Measurements from ENCODE around the gene SKOR1.

Gene SKOR1

DNA sequence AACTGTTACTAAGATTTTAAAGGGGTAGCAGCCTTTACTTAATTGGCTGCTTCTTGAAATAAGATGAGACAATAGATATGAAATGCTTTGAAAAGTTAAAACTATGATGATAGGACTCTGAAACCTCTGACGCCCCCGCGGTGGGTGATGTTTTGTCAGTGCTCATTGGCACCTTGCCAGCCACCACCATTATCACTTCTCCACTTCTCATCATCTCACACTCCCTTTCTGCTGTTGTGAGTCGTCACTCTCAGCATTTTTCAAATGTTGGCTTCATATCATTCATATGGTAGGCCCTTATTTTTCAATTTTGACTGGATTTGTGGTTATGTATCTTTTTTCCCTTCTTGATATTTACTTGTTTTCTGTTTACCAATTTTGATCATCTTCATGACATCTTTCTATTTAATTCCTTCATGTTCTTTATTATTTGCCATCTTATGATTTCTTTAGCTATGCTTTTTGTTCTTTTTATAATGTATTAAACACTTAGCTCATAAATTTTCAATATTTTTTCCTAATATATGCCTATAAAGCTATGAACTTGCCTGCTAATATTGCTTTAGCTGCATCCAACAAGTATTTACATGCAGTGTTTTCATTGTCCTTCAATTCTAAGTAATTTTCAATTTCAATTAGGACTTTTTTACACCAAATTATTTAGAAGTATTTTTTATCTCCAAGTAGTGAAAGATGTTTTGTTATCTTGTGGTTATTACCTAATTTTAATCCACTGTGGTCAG, 30.3 kb upstream of the SKOR1 start:
- no peak for DNase-seq

DNA sequence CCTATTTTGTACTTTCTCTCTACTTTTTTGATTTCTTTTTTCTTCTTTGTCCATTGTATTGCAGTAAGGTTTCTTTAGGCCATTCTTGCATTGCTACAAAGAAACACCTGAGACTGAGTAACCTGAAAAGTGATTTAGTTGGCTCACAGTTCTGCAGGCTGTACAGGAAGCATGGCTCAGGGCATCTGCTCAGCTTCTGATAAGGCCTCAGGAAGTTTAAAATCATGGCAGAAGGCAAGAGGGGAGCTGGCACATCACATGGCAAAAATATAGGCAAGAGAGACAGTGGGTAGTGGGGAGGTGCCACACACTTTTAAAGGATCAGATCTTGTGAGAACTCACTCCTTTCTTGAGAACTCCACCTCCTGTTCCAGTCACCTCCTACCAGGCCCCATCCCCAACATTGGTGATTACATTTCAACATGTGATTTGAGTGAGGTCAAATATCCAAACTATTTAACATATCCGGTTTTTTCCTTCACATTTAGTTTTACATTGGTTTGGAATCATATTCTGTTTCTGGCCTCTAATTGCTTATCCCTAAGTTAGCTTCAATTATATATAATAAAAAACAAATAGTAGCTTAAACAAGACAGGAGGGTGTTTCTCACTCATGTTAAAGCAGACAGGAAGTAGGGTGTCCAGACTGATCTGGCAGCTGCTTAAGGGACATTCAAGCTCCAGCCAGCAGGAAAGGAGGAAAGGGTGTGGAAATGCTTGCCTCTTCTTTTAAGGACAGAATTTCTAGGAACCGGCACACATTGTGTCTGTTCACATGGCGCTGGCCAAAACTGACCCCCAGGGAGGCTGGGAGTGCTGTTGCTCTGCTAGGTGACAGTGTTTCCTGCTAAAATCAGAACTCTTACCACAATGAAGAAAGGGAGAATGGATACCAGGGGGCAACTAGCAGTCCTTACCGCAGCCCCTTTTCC, 28.8 kb upstream of the SKOR1 start:
- no peak for DNase-seq

DNA sequence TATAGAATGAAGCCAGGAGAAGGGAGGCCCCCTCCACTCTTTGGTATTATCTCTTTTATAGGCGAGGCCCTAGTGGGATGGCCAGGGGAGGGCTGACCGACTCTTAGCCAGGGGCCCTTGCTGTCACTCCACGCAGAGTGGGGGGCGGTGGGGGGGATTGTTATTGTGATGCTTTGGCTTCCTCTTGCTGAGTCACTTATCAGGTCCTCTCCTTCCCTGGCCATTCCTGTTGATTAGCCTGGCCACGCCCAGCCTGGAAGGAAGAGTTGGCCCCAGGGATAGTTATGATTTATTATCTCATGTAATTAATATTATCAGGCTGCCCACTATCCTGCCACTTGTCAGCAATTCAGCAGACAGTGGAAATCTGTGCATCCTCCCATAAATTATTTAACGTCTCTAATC, 25.5 kb upstream of the SKOR1 start:
- no peak for DNase-seq

DNA sequence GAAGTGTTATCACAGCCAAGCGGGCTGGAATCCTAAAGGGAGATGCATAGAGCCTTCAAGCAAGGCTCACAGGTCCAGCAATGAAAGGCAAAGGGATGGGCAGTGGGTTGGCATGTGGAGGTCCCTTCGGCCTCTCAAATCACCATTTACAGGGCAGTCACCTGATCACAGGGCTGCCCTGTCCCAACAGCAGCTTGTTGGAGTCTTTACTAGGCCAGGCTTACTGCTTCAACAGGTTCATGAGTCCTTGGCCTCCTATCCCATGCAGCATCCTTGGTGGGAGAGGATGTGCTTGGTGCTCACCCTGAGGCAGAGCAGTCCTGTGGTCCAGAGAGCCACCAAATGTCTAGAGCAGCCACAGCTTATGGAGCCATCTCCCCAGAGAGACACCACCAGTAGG, 24.2 kb upstream of the SKOR1 start:
- no peak for DNase-seq

DNA sequence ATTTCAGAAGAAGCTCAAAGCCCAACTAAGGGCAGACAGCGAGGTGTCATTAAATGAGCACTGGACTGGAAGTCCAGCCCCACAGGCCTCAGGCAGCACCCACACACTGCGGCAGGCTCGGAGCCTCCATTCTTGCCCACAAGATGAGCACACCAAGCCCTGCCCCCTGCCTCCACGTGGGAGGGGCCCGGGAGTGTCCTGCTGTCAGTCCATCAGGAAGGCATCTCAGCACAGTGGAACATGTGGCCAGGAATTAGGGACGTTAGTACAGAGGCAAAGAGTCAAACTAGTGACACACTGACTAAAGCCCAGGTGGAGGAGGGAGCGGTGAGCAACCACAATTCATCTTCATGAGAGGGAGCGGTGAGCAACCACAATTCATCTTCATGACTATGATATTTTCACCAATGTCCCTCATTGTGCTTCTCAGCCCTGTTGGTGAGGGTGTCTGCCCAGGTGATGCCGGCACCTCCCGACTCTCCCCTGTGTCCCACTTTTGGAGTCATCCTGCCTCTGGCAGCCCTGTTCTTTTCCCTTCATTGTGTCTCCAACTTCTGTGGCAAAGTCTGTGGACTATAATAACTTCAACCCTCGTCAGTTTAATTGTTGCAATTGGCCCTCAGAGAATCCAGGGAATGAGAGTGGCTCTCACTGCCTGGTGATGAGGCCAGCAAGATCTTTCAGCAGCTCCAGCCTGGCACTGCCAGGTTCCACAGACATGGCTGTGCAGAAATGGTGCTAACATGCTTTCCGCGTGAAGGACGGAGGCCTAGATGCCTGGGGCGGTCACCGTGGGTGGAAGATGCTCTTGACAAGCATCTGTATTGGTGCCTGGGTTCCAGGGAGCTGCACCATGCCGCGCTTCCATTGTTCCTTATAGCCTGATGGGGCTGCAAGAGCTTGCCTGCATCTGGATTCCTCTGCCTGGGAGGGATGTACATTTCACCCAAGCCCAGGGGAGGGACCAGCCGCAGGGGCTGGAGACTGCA, 23.1 kb upstream of the SKOR1 start:
- DNase-seq: no peak

DNA sequence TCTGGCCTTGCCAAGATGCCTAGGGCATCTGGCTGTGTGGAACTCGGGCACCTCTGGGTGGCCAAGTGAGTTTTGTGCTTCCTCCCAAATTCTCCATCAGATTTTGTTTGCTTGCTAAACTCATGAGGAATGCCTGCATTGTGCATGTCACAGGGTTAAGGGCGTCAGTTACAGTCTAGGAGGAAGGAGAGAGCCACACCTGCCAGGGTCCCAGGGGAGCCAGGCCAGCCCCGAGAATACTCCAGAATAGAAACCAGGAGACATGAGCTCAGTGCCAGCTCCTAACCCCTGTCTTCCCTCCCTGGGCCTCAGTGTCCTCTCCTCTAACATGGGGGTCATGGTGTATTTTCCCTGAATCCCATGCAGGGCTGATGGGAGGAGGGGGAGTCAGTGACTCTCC, 22.0 kb upstream of the SKOR1 start:
- DNase-seq: no peak

DNA sequence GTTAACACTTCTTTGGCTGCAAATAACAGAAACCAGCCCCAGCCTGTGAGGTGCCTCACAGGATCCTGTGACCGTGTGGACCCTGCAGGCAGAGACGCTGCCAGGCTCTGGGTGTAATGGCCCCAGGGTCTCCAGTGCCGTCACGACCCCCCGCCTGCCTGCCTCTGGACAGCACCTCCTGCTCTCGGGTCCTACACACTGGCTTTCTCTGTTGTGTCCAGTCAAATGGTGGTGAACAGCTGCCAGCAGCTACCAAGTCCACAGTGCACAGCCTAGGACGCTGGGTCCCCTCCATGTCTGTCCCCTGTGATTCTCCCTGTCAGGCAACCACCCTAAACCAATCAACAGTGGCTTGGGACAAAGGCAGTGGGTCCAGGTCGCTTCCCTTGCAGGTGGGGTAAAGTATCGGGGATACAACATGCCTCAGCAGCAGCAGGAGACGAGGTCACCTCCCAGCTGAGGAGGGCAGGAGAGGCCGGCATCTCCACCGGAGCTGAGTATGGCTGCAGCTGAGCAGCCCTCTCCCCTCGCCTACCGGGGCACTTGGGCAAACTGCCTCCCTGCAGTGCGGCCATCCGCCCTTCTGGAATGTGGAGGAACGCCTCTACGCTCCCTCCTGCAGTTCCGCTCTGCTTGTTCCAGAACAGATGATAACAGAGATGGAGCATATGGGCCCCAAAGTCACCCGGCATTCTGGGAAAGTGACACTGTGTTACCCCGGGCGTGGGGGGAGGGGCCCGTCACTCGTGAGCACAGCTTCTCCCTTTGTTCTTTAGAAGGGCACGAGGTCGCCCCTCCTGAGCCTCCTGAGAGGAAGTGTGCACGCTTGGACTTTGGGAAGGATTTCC, 21.1 kb upstream of the SKOR1 start:
- no peak for DNase-seq

DNA sequence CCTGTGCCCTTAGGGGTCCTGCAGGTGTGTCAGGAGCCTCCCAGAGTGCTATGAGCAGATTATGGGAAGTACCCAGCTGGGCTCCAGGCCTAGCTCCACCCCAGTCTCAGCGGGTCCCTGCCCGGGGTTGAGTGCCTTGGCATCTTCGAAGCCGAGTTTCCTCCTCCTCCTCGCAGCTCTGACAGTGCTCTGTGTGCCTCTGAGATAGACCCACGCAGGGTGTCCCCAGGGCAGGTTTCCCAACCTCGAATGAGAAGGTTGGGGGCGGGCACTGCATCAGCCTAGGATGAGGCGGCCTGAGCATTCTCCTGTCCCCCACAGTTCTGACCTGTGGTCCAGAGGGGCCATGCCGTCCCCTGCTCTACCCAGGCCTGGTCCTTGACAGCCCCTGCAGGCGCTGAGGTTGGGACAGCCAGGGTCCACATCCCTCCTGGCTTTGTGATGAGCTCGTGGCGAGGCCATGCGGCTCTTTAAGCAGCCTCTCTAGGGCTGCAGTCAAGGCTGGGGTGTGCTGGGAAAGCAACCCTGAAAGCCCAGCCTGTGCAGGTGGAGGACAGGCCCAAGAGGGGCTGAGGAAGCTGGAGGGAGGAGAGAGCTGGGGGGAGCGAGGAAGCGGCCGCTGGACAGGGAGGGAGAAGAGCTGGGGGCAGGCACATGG, 20.2 kb upstream of the SKOR1 start:
- no peak for DNase-seq

DNA sequence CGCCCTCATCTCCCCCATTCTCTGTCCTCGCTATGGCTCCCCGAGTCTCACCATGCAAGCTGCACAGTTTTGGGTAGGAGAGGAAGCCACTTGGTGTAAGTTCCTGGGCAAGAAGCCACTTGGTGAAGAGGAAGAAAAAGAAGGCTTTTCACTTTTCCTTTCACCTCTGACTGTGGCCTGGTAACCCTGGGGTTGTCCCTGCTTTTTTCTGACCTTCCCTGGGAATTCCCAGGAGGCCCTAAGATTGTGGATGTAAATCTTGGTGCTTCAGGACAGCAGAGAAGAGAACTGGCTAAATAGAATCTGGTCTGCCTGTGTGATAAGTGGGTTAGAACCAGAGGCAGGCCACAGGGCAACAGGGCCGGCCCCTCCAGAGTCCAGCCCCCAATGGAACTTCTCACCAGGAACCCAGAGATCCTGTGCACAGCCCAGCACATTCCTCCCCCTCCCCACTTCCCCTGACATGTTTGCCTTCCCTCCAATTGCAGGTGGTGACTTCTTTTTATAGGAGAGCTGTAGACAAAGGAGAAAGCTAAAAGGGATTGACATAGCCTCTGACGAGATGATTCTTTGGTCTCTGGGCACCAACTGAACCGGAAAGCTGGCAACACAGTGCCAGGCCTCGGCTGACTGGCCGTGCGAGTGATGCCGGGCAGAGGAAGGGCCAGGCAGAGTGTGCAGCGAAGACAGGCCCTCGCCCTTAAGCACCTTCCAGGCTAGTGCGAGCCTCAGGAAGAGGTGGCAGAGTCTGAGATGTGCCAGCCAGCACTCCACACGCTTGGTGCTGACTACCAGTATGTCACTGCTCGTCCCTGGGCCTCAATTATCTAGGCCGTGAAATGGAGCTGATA, 19.4 kb upstream of the SKOR1 start:
- DNase-seq: no peak

DNA sequence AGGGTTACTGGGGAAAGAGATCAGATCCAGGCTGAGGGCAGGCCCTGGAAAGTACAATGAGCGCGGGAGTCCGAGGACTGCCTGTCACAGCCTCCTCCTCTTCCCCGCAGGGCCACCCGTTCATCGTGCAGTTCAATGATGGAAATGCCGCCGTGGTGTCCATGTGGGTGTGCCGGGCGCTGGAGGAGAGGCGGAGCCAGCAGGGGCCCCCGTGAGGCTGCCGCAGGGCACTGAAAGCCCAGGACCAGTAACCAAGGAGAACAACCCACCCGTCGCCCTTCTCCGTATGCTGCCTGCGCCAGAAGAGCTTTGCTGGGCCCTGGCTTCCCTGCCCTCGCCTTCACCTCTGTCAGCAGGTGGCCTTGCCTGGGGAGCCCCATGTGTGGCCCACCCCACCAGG, 18.8 kb upstream of the SKOR1 start:
- DNase-seq: no peak

DNA sequence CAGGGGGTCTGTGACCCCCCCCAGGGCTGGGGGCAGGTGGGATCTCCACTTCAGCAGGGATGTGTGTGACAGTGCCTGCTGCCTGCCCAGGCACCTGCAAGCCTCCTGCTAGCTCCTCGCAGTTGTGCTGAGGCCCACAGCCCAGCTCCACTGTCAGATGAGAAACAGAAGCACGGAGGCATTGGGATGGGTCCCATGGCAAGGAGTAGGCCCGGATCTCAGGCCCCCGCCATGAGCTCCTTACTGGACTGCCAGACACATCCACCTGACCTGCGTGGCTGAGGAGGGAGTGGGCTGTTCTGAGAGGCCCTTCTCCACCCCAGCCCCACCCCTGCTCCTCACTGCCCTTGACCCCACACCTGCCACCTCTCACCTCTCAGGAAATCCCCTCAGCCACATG, 18.2 kb upstream of the SKOR1 start:
- no peak for DNase-seq

DNA sequence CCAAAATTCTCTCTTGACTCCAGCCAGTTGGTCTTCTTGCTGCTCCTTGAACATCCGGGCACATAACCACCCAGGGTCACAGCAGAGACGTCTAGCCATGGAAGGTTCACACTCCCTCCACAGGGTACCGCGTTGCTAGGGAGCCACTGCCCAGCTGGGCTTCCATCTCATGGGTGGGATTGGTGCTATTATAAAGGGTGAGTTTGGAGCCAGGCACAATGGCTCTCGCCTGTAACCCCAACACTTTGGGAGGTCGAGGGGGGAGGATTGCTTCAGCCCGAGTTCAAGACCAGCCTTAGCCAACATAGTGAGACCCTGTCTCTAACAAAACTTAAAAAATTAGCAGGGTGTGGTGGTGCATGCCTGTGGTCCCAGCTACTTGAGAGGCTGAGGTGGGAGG, 17.5 kb upstream of the SKOR1 start:
- no peak for DNase-seq

DNA sequence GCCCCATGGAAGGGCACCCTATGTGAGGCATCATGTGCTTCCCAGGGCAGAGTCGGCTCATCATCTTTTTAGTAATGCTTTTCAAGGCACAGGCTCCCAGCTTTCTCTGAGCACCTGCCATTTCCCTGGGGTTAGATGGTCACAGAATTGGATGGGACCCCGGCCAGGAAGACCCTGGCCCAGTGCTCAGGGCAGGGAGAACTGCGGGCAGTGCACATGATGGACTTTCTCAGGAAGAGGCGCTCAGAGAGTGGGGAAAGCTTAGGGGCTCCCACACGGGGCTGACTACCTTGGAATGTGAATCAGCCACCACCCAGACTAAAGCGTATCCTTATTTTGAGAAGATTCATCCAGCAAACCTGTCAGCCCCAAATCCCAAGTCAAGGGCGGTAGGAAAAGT, 16.5 kb upstream of the SKOR1 start:
- DNase-seq: no peak

DNA sequence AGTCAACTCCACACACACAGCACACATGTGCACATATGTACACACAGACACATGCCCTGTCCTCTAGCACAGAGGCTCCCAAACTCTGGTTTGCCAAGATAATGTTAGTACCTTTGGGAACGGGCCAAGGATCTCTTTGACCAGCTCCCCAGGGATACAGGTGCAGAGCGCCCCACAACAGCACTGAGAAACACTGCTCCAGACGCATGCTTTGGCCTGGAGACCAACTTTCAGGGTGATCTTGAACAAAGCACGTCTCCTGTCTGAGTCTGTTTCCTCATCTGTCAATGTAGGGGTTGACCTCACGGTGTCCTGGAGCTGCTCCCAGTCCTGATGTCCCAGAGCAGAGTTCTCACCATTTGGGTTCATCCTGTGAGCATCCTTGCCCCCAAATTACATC, 15.9 kb upstream of the SKOR1 start:
- DNase-seq: no peak

DNA sequence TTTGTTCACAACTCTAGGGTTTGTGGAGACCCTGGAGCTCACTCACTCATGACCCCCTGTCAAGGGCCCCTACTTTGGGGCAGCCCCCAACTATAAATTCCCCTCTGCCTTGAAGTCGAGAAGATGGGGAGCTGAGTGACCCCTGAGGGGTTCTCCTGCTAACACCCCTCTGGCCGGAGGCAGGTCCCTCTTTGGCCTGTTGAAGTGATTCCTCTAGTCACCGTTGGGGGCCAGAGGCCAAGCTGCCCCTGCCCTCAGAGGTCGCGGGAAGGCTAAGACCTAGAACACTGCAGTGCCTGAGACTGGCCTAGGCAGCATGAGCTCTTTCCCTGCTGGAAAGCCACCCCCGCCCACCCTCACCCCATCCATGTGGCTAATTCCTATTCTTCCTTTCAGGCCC, 15.4 kb upstream of the SKOR1 start:
- DNase-seq: no peak

DNA sequence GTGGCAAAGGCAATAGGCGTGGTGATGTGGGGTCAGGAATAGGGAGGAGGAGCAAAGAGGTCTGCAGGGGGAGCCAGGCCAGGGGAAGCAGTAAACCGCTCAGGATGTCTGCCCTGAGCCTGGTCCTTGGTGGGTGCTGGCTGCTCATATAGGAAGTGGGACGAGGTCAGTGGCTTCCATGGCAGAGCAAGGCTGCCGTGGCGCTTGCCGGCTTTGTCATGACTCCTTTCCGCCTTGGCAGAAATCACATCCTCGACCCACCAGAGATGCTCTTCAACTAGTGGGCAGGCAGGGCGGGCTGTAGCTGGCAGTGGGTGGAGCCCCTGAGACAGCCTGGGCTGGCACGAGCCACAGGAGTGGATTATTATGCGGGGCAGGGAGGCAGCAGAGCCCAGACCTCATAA, 13.1 kb upstream of the SKOR1 start:
- no peak for DNase-seq

DNA sequence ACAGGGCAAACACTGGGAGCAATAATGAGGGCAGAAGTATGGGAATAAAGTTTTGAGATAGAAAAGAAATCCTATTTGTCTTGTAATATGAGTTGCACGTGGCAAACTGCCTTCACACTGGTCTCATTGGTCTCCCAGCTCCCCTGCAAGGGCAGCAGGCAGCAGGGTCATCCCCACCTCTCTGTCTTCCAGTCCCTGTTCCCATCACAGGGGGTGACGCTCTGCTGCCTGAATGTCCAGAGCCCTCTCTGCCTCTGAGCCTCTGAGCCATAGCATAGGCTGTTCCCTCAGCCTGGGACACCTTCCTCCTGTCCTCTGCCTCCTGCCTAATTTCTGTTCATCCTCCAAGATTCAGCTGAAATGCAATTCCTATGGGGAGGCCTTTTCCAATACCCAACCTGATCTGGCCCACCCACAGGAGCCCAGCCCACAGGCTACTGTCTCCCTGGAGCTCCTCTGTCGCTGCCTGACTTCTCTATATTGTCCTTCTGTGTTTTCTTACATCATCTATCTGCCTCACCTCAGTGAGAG, 12.1 kb upstream of the SKOR1 start:
- DNase-seq: no peak

DNA sequence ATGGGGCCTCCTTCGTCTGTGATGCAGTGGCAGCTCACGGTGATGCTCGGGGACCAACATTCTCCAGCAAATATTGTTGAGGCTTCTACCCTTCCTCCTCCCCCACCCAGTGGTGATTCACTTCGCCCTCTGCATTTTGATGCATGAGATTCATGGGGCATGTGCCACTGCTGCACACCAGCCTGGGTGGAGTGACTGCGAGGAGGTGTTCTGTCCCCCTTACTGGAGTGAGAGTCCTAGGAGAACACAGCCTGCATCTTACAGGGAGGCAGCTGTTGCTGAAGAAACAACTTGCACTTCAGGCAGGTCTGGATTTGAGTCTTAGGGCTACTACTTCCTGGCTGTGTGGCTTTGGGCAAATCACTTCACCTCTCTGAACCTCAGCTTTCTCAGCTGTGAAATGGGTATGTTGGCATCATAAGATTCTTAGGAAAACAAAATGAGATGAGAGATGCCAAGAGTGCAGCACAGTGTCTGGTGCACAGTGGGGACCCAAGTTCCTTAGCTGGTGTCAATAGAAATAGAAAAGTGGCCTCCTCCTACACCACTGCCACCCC, 10.2 kb upstream of the SKOR1 start:
- no peak for DNase-seq

DNA sequence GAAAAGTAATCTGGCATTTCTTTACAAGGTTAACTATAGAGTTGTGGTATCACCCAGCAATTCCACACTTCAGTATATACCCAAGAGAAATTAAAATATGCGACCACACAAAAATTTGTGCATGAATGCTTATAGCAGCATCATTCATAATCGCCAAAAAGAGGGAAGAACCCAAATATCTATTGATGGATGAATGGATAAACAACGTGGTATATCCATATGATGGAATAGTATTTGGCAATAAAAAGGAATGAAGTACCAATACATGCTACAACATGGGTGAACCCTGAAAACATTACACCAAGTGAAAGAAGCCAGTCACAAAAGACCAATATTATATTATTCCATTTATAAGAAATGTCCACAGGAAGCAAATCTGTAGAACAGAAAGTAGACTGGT, 8.6 kb upstream of the SKOR1 start:
- DNase-seq: no peak

DNA sequence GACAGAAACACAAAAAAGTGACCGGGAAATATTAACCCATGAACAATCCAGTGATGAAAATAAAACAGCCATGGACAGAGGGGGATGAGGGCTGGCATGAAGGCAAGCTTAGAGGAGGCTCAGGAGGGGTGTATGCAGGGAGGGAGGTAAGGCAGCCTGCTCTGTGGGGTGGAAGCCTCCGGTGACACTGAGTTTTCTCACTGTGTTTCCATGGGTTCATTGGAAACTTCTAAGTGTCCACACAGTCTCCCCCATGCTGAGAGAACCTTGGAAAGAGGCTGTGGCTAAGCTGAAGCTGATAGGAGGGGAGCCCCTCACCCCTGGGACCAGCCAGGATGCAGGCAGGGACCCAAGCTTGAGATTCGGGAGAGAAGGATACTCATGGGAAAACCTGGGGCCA, 6.8 kb upstream of the SKOR1 start:
- DNase-seq: no peak

Measured in T1000 (cell line).